ENCODE measurements around the gene SMARCA4.
"Not testable (repeated sequence)": the region's sequence is repeated elsewhere in the genome, so short reads cannot be mapped to it uniquely, and the experiment has no call there.

SMARCA4 gene

GRCh38 chr19:11041194-11041593 is 80.4 kb downstream of the SMARCA4 start:
- no peak for DNase-seq

- no peak for DNase-seq
These were observed 81.3 kb downstream of the SMARCA4 start for GRCh38 chr19:11041966-11042627.

GRCh38 chr19:11044431-11044830 is 83.6 kb downstream of the SMARCA4 start:
- DNase-seq: no peak

GRCh38 chr19:11045536-11045935 is 84.7 kb downstream of the SMARCA4 start:
- DNase-seq: no peak

- DNase-seq: no peak
These were observed 86.0 kb downstream of the SMARCA4 start for GRCh38 chr19:11046605-11047354.

GRCh38 chr19:11047866-11048265 is 87.0 kb downstream of the SMARCA4 start:
- no peak for DNase-seq

GRCh38 chr19:11050323-11051114 is 89.7 kb downstream of the SMARCA4 start:
- no peak for DNase-seq

GRCh38 chr19:11053817-11054195 is 93.0 kb downstream of the SMARCA4 start:
- no peak for DNase-seq

GRCh38 chr19:11054200-11054599 is 93.4 kb downstream of the SMARCA4 start:
- no peak for DNase-seq

- no peak for DNase-seq
These were observed 93.8 kb downstream of the SMARCA4 start for GRCh38 chr19:11054628-11055027.

- DNase-seq: no peak
These were observed 97.6 kb downstream of the SMARCA4 start for GRCh38 chr19:11058246-11059030.

GRCh38 chr19:11059511-11060358 is 98.9 kb downstream of the SMARCA4 start:
- no peak for DNase-seq

GRCh38 chr19:11061952-11062351 is 101.1 kb downstream of the SMARCA4 start:
- no peak for DNase-seq

- no peak for DNase-seq
These were observed 102.6 kb downstream of the SMARCA4 start for GRCh38 chr19:11063434-11063833.

- DNase-seq: no peak
These were observed 104.0 kb downstream of the SMARCA4 start for GRCh38 chr19:11064831-11065303.

- DNase-seq: no peak
These were observed 105.5 kb downstream of the SMARCA4 start for GRCh38 chr19:11066326-11066725.

- no peak for DNase-seq
These were observed 106.7 kb downstream of the SMARCA4 start for GRCh38 chr19:11067356-11068113.

- no peak for DNase-seq
These were observed 108.7 kb downstream of the SMARCA4 start for GRCh38 chr19:11069561-11069960.

GRCh38 chr19:11070123-11070522 is 109.3 kb downstream of the SMARCA4 start:
- DNase-seq: no peak

- DNase-seq: no peak
These were observed 112.7 kb downstream of the SMARCA4 start for GRCh38 chr19:11073568-11073967.

GRCh38 chr19:11076792-11077191 is 116.0 kb downstream of the SMARCA4 start:
- DNase-seq: not testable (repeated sequence)

All from stimulated activated naive CD4-positive, alpha-beta T cell (primary cell).